HEK293 (cell line): ENCODE measurements around the gene THSD4.

Experiments
- CTCF ChIA-PET: fragments of 350-600 bp; formaldehyde crosslinking; extraction: SDS; loops from one replicate; lab custom pipeline; 2021; ENCODE audit warnings: antibody characterized with exemption; lab: Yijun Ruan, JAX
- POLR2A ChIA-PET: fragments of 300-600 bp; formaldehyde crosslinking; extraction: SDS; loops from one replicate; lab custom pipeline; 2020; ENCODE audit warnings: antibody characterized with exemption, inconsistent platforms; lab: Yijun Ruan, JAX
- H3K27ac ChIP-seq: fragments of 200-500 bp; sonication (Bioruptor generic); 2 replicates; pipeline ENCODE4 v1.5.1; 2014; ENCODE audit warnings: low read depth, low read length, control low read depth, inconsistent platforms; ENCODE audit errors: extremely low read depth
- H3K36me3 ChIP-seq, 2 experiments: fragments of 200-500 bp in 1 of 2; sonication (Bioruptor generic) in 1 of 2; 1 replicate in 1 of 2; 2 replicates in 1 of 2; pipeline ENCODE4 v1.5.1; 2014 to 2017; ENCODE audit warnings: inconsistent platforms in 2 of 2, low read length in 2 of 2; ENCODE audit not compliant: control insufficient read depth in 2 of 2, insufficient read depth in 1 of 2
- H3K4me1 ChIP-seq: fragments of 200-500 bp; sonication (Bioruptor generic); 2 replicates; pipeline ENCODE4 v1.5.1; 2014; ENCODE audit warnings: mild to moderate bottlenecking, low read length, inconsistent platforms; ENCODE audit not compliant: control insufficient read depth, insufficient read depth
- H3K4me3 ChIP-seq: 2 replicates; pipeline ENCODE4 v1.5.1; 2011; ENCODE audit warnings: low read depth, mild to moderate bottlenecking, control low read depth, low read length, moderate library complexity
- H3K9me3 ChIP-seq: fragments of 200-500 bp; sonication (Bioruptor generic); 2 replicates; pipeline ENCODE4 v1.5.1; 2014; ENCODE audit warnings: low read depth, low read length, inconsistent platforms; ENCODE audit not compliant: control insufficient read depth, insufficient read depth
- HOXD13 ChIP-seq: sonication (generic); formaldehyde crosslinking; IDR thresholded peaks from 2 replicates; pipeline ENCODE4 v1.8.0; 2022; ENCODE audit warnings: missing genetic modification reagents, borderline replicate concordance
- MZF1 ChIP-seq: fragments of 450-650 bp; formaldehyde crosslinking; IDR thresholded peaks from 2 replicates; pipeline ENCODE4 v1.5.1; 2017; ENCODE audit warnings: missing biosample characterization, missing genetic modification characterization, borderline replicate concordance
- OSR2 ChIP-seq: fragments of 450-650 bp; formaldehyde crosslinking; IDR thresholded peaks from 2 replicates; pipeline ENCODE4 v1.5.1; 2016; ENCODE audit warnings: missing biosample characterization, missing genetic modification characterization
- PRDM6 ChIP-seq: fragments of 450-650 bp; formaldehyde crosslinking; IDR thresholded peaks from 2 replicates; pipeline ENCODE4 v1.5.1; 2017; ENCODE audit warnings: missing biosample characterization, missing genetic modification characterization
- REPIN1 ChIP-seq: fragments of 450-650 bp; formaldehyde crosslinking; IDR thresholded peaks from 2 replicates; pipeline ENCODE4 v1.5.1; 2017; ENCODE audit warnings: missing biosample characterization, missing genetic modification characterization, low read depth
- SALL2 ChIP-seq: fragments of 450-650 bp; formaldehyde crosslinking; IDR thresholded peaks from 2 replicates; pipeline ENCODE4 v1.5.0; 2017; ENCODE audit warnings: missing biosample characterization, mild to moderate bottlenecking, missing genetic modification characterization, borderline replicate concordance
- SCRT2 ChIP-seq: fragments of 450-650 bp; formaldehyde crosslinking; IDR thresholded peaks from 2 replicates; pipeline ENCODE4 v1.5.1; 2016; ENCODE audit warnings: missing biosample characterization, missing genetic modification characterization
- SP3 ChIP-seq: fragments of 450-650 bp; formaldehyde crosslinking; IDR thresholded peaks from 2 replicates; pipeline ENCODE4 v1.5.1; 2016; ENCODE audit warnings: missing biosample characterization, missing genetic modification characterization
- ZBTB8A ChIP-seq: fragments of 450-650 bp; formaldehyde crosslinking; IDR thresholded peaks from 2 replicates; pipeline ENCODE4 v1.5.1; 2016; ENCODE audit warnings: missing biosample characterization, missing genetic modification characterization
- ZFP41 ChIP-seq: fragments of 450-650 bp; formaldehyde crosslinking; IDR thresholded peaks from 2 replicates; pipeline ENCODE4 v1.5.1; 2016; ENCODE audit warnings: missing biosample characterization, missing genetic modification characterization, borderline replicate concordance
- ZIC2 ChIP-seq: fragments of 450-650 bp; formaldehyde crosslinking; IDR thresholded peaks from 2 replicates; pipeline ENCODE4 v1.5.1; 2016; ENCODE audit warnings: missing biosample characterization, missing genetic modification characterization
- ZNF146 ChIP-seq: fragments of 450-650 bp; formaldehyde crosslinking; IDR thresholded peaks from 2 replicates; pipeline ENCODE4 v1.5.1; 2016; ENCODE audit warnings: missing biosample characterization, missing genetic modification characterization
- ZNF174 ChIP-seq: fragments of 450-650 bp; formaldehyde crosslinking; IDR thresholded peaks from 2 replicates; pipeline ENCODE4 v1.5.0; 2017; ENCODE audit warnings: missing biosample characterization, mild to moderate bottlenecking, missing genetic modification characterization
- ZNF324 ChIP-seq: fragments of 450-650 bp; formaldehyde crosslinking; IDR thresholded peaks from 2 replicates; pipeline ENCODE4 v1.5.1; 2016; ENCODE audit warnings: missing biosample characterization, missing genetic modification characterization
- ZNF596 ChIP-seq: fragments of 450-650 bp; IDR thresholded peaks from 2 replicates; pipeline ENCODE4 v1.5.0; 2018; ENCODE audit warnings: missing biosample characterization, mild to moderate bottlenecking, missing genetic modification characterization, moderate library complexity
- ZNF624 ChIP-seq: fragments of 450-650 bp; formaldehyde crosslinking; IDR thresholded peaks from 2 replicates; pipeline ENCODE4 v1.5.1; 2017; ENCODE audit warnings: missing biosample characterization, missing genetic modification characterization
- ZNF654 ChIP-seq: fragments of 450-650 bp; formaldehyde crosslinking; IDR thresholded peaks from 2 replicates; pipeline ENCODE4 v1.5.1; 2016; ENCODE audit warnings: low read depth, missing biosample characterization, missing genetic modification characterization
- ZNF768 ChIP-seq: fragments of 450-650 bp; formaldehyde crosslinking; IDR thresholded peaks from 2 replicates; pipeline ENCODE4 v1.5.1; 2018; ENCODE audit warnings: missing biosample characterization, mild to moderate bottlenecking, missing genetic modification characterization
- ZNF791 ChIP-seq: fragments of 450-650 bp; formaldehyde crosslinking; IDR thresholded peaks from 2 replicates; pipeline ENCODE4 v1.5.1; 2016; ENCODE audit warnings: missing biosample characterization, missing genetic modification characterization
- ZNF843 ChIP-seq: fragments of 450-650 bp; formaldehyde crosslinking; IDR thresholded peaks from 2 replicates; pipeline ENCODE4 v1.5.1; 2016; ENCODE audit warnings: missing biosample characterization, missing genetic modification characterization

The THSD4 gene

GRCh38 chr15:71202712-71203111 is 87.4 kb downstream of the THSD4 start:
- ChIA-PET CTCF (interaction anchor here (0.6 kb wide), 1 partner anchor 15 kb away, joined by 3 read pairs; no protein-coding TSS in a partner anchor), POLR2A (no interaction called here)
- no peaks in the 10 kb centered on the region for H3K9me3 ChIP-seq
- H3K27ac ChIP-seq, result no peak overlapping the region
- no peak for TF ChIP-seq ZNF791 (tag by site-specific recombination)
- TF ChIP-seq ZNF843 (tag by site-specific recombination), result no peak
- no peaks in the 10 kb centered on the region for H3K36me3 ChIP-seq
- H3K4me1 ChIP-seq, result peaks cover 13% of the 10 kb centered on the region
- no peak overlapping the region for H3K4me3 ChIP-seq

- ChIA-PET CTCF (interaction anchor here (0.6 to 1.3 kb wide), 3 partner anchors 8 to 539 kb away, joined by 3 read pairs; no protein-coding TSS in a partner anchor), POLR2A (no interaction called here)
- TF ChIP-seq SCRT2 (tag by site-specific recombination) (0 out of 2 replicates have a peak, but pooled peaks have one; percentile 12), ZNF596 (tag by site-specific recombination) (no peak), ZIC2 (peak; percentile 81), ZNF768 (0 out of 2 replicates have a peak, but pooled peaks have one; percentile 7)
- no peak overlapping the region for H3K27ac ChIP-seq
- no peaks in the 10 kb centered on the region for H3K36me3 ChIP-seq
- H3K9me3 ChIP-seq, result no peaks in the 10 kb centered on the region
- H3K4me3 ChIP-seq, result no peak overlapping the region
- H3K4me1 ChIP-seq, result peaks cover 13% of the 10 kb centered on the region
Observed at GRCh38 chr15:71203586-71204474, 88.6 kb downstream of the THSD4 start.

GRCh38 chr15:71207141-71207540 is 91.9 kb downstream of the THSD4 start:
- TF ChIP-seq SP3 (tag by site-specific recombination) (no peak), OSR2 (tag by site-specific recombination) (no peak), ZNF624 (no peak), ZNF174 (tag by site-specific recombination) (no peak), MZF1 (no peak), ZNF146 (tag by site-specific recombination) (no peak), SALL2 (no peak), ZFP41 (tag by site-specific recombination) (no peak), REPIN1 (tag by site-specific recombination) (no peak), ZBTB8A (tag by site-specific recombination) (no peak), ZNF324 (no peak), PRDM6 (tag by site-specific recombination) (no peak), ZNF654 (tag by site-specific recombination) (no peak), HOXD13 (CRISPR knock-in tag) (no peak)
- ChIA-PET POLR2A (no interaction called here), CTCF (interaction anchor here (0.6 kb wide), 1 partner anchor 50 kb away, joined by 3 read pairs; no protein-coding TSS in a partner anchor)
- Histone ChIP-seq H3K9me3 (no peaks in the 10 kb centered on the region), H3K4me1 (peaks cover 1% of the 10 kb centered on the region; the same call in 1 of the 2 replicates), H3K27ac (no peak overlapping the region), H3K4me3 (no peak overlapping the region), H3K36me3 (no peaks in the 10 kb centered on the region)
